SJCRH30 (cell line): ENCODE data around the gene BEST1. TPM values are rescaled to one million over a fixed set of nuclear protein-coding genes. Genes with fewer than 3 reads are reported as not detected.

Experiments
- DNase-seq, 2 experiments: peaks; one replicate each; pipeline ENCODE4 v3.0.0-alpha.2; 2015 to 2020
- H3K27ac ChIP-seq: fragments of 250-450 bp; sonication (Bioruptor Pico); 2 replicates; pipeline ENCODE4 v1.5.1; 2020; ENCODE audit warnings: mild to moderate bottlenecking, moderate library complexity
- H3K27me3 ChIP-seq: fragments of 250-450 bp; sonication (Bioruptor Pico); 2 replicates; pipeline ENCODE4 v1.5.1; 2020; ENCODE audit warnings: mild to moderate bottlenecking, moderate library complexity
- H3K36me3 ChIP-seq: fragments of 250-450 bp; sonication (Bioruptor Pico); 2 replicates; pipeline ENCODE4 v1.5.1; 2020; ENCODE audit warnings: mild to moderate bottlenecking, moderate library complexity
- H3K4me1 ChIP-seq: fragments of 250-450 bp; sonication (Bioruptor Pico); 2 replicates; pipeline ENCODE4 v1.5.1; 2020; ENCODE audit warnings: mild to moderate bottlenecking, moderate library complexity
- H3K4me3 ChIP-seq: fragments of 250-450 bp; sonication (Bioruptor Pico); 2 replicates; pipeline ENCODE4 v1.5.1; 2020; ENCODE audit warnings: mild to moderate bottlenecking, moderate library complexity
- H3K9me3 ChIP-seq: fragments of 250-450 bp; sonication (Bioruptor Pico); replicated peaks from 2 replicates; pipeline ENCODE4 v1.5.1; 2020; ENCODE audit warnings: mild to moderate bottlenecking, moderate library complexity
- total RNA-seq: library from RNA; depleted of rRNA; stranded (reverse); fragments of >200 nt; shearing (Covaris generic); gene quantifications from 2 replicates; pipeline ENCODE4 v1.2.3, GENCODE V29; 2014; rRNA removed

The BEST1 gene
- 0.05 and 0.26 TPM in 2 replicates for total RNA-seq

GRCh38 chr11:61950035-61950547 is at the start of gene BEST1:
Gene BEST1, plus strand, starts transcription at chr11:61950351. Its CDS starts 1,456 bp downstream, at chr11:61951807.
- DNase-seq = no peak
- Histone ChIP-seq H3K27me3 (no peaks in the 10 kb centered on the region), H3K27ac (no peak within 1 kb of the TSS; the same call in 1 of the 2 replicates), H3K9me3 (no peaks in the 10 kb centered on the region), H3K4me1 (no peaks in the 10 kb centered on the region), H3K36me3 (no peaks in the 10 kb centered on the region), H3K4me3 (no peak within 1 kb of the TSS)

DNA sequence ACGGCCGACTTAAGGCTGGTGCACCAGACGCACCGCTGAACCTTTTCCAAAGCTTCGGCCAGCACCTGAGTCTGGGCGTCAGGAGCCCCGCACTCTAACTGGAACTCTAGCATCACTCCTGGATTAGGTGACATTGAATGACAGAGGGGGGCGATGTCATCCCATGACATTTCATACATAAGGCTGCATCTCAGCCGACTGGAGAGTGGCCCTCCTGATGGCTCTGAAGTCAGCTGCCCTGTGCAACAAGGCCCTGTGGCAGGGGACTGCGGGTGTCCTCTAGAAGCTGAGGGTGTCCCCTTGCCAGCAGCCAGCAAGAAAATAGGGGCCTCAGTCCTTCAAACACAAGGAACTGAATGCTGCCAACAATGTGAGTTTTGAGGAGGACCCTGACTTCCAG is 48.8 kb upstream of the BEST1 start:
- Histone ChIP-seq H3K4me3 (no peak overlapping the region), H3K27me3 (no peaks in the 10 kb centered on the region), H3K9me3 (no peaks in the 10 kb centered on the region), H3K4me1 (peaks cover 9% of the 10 kb centered on the region), H3K27ac (no peak overlapping the region), H3K36me3 (no peaks in the 10 kb centered on the region)
- no peak for DNase-seq

DNA sequence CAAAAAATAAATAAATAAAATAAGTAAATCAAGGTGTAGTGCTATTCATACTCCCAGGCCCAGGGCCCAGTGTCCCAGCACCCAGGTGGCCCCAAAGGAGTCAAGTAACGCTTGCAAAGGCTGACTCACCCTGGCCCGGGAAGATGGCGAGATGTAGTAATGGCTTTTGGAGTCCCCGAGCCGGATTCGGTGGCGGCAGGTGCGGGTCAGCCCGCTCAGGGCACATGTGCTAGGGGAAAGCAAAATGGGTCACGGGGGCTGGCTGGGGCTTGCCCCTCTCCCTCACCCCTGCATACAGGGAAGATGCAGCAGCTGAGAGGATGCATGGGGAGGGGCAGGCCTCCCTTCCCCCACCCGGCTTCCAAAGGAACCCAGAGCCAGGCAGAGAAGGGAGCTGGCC is 47.8 kb upstream of the BEST1 start:
- no peak for DNase-seq
- Histone ChIP-seq H3K4me3 (no peak overlapping the region), H3K36me3 (no peaks in the 10 kb centered on the region), H3K9me3 (no peaks in the 10 kb centered on the region), H3K4me1 (peaks cover under 1% of the 10 kb centered on the region; the same call in 1 of the 2 replicates), H3K27ac (no peak overlapping the region), H3K27me3 (no peaks in the 10 kb centered on the region)

DNA sequence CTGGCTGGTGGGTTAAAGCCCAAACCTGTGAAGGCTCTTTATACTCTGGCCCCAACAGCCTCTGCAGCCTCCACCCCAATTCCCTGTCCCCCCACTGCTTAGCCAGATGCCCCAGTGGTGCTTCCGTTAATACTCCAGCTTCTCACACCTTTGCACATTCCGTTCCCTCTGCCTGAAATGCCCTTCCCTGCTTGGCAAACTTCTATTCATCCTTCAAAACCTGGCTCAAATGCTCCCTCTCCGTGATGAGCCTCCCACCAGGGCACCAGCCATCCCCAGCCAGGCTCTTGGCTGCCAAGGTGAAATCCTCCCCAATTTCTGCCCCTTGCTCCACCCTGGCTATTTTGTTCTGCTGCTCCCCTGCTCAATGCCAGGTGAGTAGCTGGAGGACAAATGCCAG is 46.3 kb upstream of the BEST1 start:
- no peak for DNase-seq
- no peak overlapping the region for H3K27ac ChIP-seq
- no peak overlapping the region for H3K4me3 ChIP-seq
- no peaks in the 10 kb centered on the region for H3K36me3 ChIP-seq
- no peaks in the 10 kb centered on the region for H3K4me1 ChIP-seq
- H3K9me3 ChIP-seq = no peaks in the 10 kb centered on the region
- no peaks in the 10 kb centered on the region for H3K27me3 ChIP-seq

DNA sequence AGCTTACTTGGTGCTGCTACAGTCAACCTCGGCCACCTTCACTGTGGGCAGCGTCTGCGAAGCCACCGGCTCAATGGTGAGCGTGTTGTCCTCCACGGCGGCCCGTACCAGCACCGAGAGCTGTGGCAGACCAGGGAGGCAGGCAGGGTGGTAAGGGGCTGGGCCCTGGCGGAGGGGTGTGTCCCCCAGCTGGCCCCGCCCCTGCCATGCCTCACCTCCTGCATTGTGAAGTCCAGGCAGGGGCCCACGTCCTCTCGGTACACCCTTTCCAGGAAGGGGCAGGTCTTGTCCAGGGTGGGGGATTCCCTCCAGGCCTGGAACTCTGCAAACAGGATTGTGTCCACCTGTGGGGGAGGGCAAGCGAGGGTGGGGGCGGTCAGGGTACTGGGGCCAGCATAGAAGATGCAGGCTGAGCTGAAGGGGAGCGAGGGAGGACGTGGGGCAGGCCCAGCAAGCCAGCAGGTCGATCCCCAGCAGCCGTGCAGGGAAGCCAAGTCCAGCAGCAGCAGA is 45.6 kb upstream of the BEST1 start:
- Histone ChIP-seq H3K27ac (no peak overlapping the region), H3K27me3 (no peaks in the 10 kb centered on the region), H3K36me3 (no peaks in the 10 kb centered on the region), H3K4me1 (no peaks in the 10 kb centered on the region), H3K9me3 (no peaks in the 10 kb centered on the region), H3K4me3 (no peak overlapping the region)
- no peak for DNase-seq

GRCh38 chr11:61905067-61905696 is 45.0 kb upstream of the BEST1 start:
- Histone ChIP-seq H3K27me3 (no peaks in the 10 kb centered on the region), H3K9me3 (no peaks in the 10 kb centered on the region), H3K4me3 (no peak overlapping the region), H3K27ac (no peak overlapping the region), H3K4me1 (no peaks in the 10 kb centered on the region), H3K36me3 (no peaks in the 10 kb centered on the region)
- no peak for DNase-seq

DNA sequence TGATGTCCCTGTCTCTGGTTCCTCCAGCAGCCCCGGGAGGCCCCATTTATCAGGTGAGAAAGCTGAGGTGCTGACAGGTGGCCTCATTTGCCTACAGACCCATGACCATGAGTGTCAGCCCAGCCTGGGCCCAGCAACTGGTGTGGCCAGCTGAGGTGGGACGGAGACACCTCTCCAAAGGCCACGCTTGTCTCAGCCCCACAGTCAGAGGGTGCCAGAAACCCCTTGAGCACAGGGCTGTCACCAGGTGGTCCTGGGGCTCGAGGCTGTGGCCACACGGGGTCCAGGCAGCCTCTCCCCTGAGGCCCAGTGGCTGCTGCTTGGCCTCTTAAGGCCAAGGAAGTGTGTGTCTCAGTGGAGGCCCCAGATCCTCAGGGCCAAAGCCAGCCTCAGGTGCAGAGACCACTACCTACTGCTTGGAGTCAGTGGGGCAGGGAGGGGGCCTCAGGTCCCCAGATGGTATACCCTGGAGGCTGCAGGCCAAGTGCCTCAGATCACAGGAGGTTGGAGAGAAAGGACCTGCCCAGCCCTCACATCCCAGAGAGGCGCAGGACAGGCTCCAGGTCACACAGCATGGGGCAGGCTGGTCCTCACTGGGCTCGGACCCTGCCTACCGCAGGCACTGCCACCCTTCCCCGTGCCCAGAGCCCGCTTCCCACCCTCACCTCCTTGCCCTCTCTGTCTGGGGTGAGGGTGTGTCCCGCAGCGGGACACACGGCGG is 44.2 kb upstream of the BEST1 start:
- Histone ChIP-seq H3K4me3 (no peak overlapping the region), H3K27ac (no peak overlapping the region), H3K4me1 (no peaks in the 10 kb centered on the region), H3K9me3 (no peaks in the 10 kb centered on the region), H3K36me3 (no peaks in the 10 kb centered on the region), H3K27me3 (no peaks in the 10 kb centered on the region)
- no peak for DNase-seq

DNA sequence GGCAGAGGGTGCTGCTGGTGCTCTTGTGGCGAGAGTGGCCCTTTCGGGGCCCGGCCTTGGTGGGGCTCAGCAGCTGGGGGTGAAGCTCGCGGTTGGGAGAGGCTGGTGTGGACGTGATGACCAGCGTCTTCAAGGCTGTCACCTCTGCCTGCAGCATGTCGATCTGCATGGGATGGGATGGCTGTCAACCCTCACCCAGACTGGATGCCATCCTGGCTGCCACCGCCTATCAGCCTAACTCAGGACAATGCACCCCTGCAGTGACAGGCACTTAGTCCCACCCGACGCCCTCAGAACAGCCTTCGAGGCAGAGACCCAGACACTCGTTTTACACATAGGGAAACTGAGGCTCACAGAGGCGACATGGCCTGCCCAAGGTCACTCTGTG is 43.6 kb upstream of the BEST1 start:
- H3K27ac ChIP-seq = no peak overlapping the region
- no peaks in the 10 kb centered on the region for H3K27me3 ChIP-seq
- H3K36me3 ChIP-seq = no peaks in the 10 kb centered on the region
- no peaks in the 10 kb centered on the region for H3K4me1 ChIP-seq
- DNase-seq = no peak
- H3K9me3 ChIP-seq = no peaks in the 10 kb centered on the region
- H3K4me3 ChIP-seq = no peak overlapping the region

DNA sequence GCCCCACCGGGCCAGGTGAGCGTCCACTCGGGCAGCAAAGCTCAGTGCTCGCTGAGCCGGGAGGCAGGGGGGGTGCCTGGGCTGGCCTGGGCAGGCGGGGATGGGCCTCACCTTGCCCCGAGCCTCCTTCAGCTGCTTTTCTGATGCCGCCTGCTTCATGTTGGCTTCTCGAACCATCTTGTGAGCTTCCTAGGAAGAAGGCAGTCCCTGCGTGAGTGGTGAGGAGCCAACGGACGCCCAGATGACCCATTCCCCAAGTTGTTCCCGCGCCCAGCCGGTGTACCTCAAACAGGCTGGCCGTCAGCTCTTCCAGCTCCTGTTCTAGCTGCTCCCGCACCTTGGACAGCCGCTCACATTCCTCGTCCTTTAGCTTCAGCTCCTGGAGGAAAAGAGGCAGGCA is 42.9 kb upstream of the BEST1 start:
- no peak for DNase-seq
- H3K36me3 ChIP-seq = no peaks in the 10 kb centered on the region
- no peaks in the 10 kb centered on the region for H3K9me3 ChIP-seq
- H3K4me3 ChIP-seq = no peak overlapping the region
- H3K27ac ChIP-seq = no peak overlapping the region
- H3K4me1 ChIP-seq = no peaks in the 10 kb centered on the region
- no peaks in the 10 kb centered on the region for H3K27me3 ChIP-seq

GRCh38 chr11:61907871-61908729 is 42.1 kb upstream of the BEST1 start:
- Histone ChIP-seq H3K4me1 (no peaks in the 10 kb centered on the region), H3K4me3 (no peak overlapping the region), H3K27me3 (no peaks in the 10 kb centered on the region), H3K36me3 (no peaks in the 10 kb centered on the region), H3K9me3 (no peaks in the 10 kb centered on the region), H3K27ac (no peak overlapping the region)
- no peak for DNase-seq

- no peak for DNase-seq
- H3K4me1 ChIP-seq = no peaks in the 10 kb centered on the region
Observed at GRCh38 chr11:61908730-61909316, 41.3 kb upstream of the BEST1 start.

GRCh38 chr11:61910187-61911127 is 39.7 kb upstream of the BEST1 start:
- H3K4me3 ChIP-seq = no peak overlapping the region
- DNase-seq = no peak
- H3K27me3 ChIP-seq = no peaks in the 10 kb centered on the region
- no peak overlapping the region for H3K27ac ChIP-seq
- no peaks in the 10 kb centered on the region for H3K36me3 ChIP-seq
- H3K4me1 ChIP-seq = no peaks in the 10 kb centered on the region
- no peaks in the 10 kb centered on the region for H3K9me3 ChIP-seq

More at GRCh38 chr11:61908730-61909316, 41.3 kb upstream of the BEST1 start:
- Histone ChIP-seq H3K9me3 (no peaks in the 10 kb centered on the region), H3K36me3 (no peaks in the 10 kb centered on the region), H3K27me3 (no peaks in the 10 kb centered on the region), H3K4me3 (no peak overlapping the region), H3K27ac (no peak overlapping the region)

- H3K27me3 ChIP-seq = no peaks in the 10 kb centered on the region
- no peaks in the 10 kb centered on the region for H3K9me3 ChIP-seq
- no peak overlapping the region for H3K27ac ChIP-seq
- no peaks in the 10 kb centered on the region for H3K4me1 ChIP-seq
- H3K36me3 ChIP-seq = no peaks in the 10 kb centered on the region
- DNase-seq = no peak
- no peak overlapping the region for H3K4me3 ChIP-seq
Observed at GRCh38 chr11:61911128-61911700, 38.9 kb upstream of the BEST1 start.
